SK-N-SH (cell line): ENCODE data around the gene UBLCP1.

Source experiments
- ELF1 ChIP-seq: IDR thresholded peaks from 2 replicates; pipeline ENCODE4 v1.4.0; 2012
- EP300 ChIP-seq, 2 experiments: IDR thresholded peaks; 2 replicates each; pipeline versions ENCODE4 v1.4.0 to v1.6.1; 2012; ENCODE audit warnings: borderline replicate concordance in 1 of 2, low read depth in 1 of 2, low read length in 1 of 2
- EZH2phosphoT487 ChIP-seq: fragments of 200-600 bp; sonication (generic); IDR thresholded peaks from 2 replicates; pipeline ENCODE4 v1.6.1; 2017; ENCODE audit warnings: low read depth, mixed run types, mild to moderate bottlenecking, antibody characterized with exemption, moderate library complexity, borderline replicate concordance
- GABPA ChIP-seq: IDR thresholded peaks from 2 replicates; pipeline ENCODE4 v1.4.0; 2012; ENCODE audit warnings: low read depth, mild to moderate bottlenecking
- MXI1 ChIP-seq: IDR thresholded peaks from 2 replicates; pipeline ENCODE4 v1.6.1; 2012; ENCODE audit warnings: mild to moderate bottlenecking, low read depth, low read length, improper control_type of control experiment
- POLR2AphosphoS5 ChIP-seq: IDR thresholded peaks from 2 replicates; pipeline ENCODE4 v1.6.1; 2012; ENCODE audit warnings: low read depth, low read length
- RAD21 ChIP-seq: IDR thresholded peaks from 2 replicates; pipeline ENCODE4 v1.6.1; 2012; ENCODE audit warnings: mild to moderate bottlenecking, low read length
- RXRA ChIP-seq: IDR thresholded peaks from 2 replicates; pipeline ENCODE4 v1.4.0; 2012; ENCODE audit warnings: low read depth, mild to moderate bottlenecking, borderline replicate concordance
- TAF1 ChIP-seq: IDR thresholded peaks from 2 replicates; pipeline ENCODE4 v1.6.1; 2012; ENCODE audit warnings: low read depth, mild to moderate bottlenecking, low read length, moderate library complexity, borderline replicate concordance
- TEAD4 ChIP-seq: IDR thresholded peaks from 2 replicates; pipeline ENCODE4 v1.4.0; 2012; ENCODE audit warnings: mild to moderate bottlenecking, borderline replicate concordance; ENCODE audit not compliant: insufficient read depth
- YY1 ChIP-seq: IDR thresholded peaks from 2 replicates; pipeline ENCODE4 v1.4.0; 2012; ENCODE audit warnings: low read depth, mild to moderate bottlenecking
- TF ChIP-seq, protein P1 (sequence below): fragments of 200-600 bp; sonication (generic); IDR thresholded peaks from 2 replicates; pipeline ENCODE4 v1.6.1; 2017; ENCODE audit warnings: antibody characterized with exemption, mild to moderate bottlenecking, moderate library complexity
- TF ChIP-seq, protein P2 (sequence below): IDR thresholded peaks from 2 replicates; pipeline ENCODE4 v1.6.1; 2012; ENCODE audit warnings: mild to moderate bottlenecking, low read depth, low read length, moderate library complexity
- TF ChIP-seq, protein P3 (sequence below): fragments of 150-350 bp; IDR thresholded peaks from 2 replicates; pipeline ENCODE4 v1.6.1; 2017; ENCODE audit warnings: antibody characterized with exemption, low read length, low read depth, borderline replicate concordance

DNA sequence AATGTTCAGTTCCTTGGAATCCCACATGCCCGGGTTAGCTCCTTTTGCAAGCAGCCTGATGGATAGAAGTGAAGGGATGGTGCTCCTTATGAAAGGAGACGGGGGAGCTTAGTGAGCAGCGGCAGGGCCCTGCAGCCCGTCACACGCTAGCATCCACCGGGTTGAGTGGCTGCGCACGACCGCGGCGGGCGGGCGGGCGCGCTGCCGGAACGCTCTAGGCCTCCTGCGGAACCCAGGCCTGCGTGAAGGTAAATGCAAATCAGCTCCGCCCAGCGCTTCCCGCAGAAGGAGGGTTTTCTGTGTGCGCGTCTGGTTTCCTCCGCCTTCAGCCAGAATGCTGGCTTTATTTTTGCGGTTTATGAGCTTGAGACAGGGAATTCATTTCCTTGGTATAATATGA, 47.4 kb downstream of the UBLCP1 start:
- TF ChIP-seq EP300 (IDR thresholded peaks at IDR 0.05; ENCODE audit: borderline replicate concordance in 1 of 2, low read depth in 1 of 2, low read length in 1 of 2) = no peak
- TF ChIP-seq, protein P1, sequence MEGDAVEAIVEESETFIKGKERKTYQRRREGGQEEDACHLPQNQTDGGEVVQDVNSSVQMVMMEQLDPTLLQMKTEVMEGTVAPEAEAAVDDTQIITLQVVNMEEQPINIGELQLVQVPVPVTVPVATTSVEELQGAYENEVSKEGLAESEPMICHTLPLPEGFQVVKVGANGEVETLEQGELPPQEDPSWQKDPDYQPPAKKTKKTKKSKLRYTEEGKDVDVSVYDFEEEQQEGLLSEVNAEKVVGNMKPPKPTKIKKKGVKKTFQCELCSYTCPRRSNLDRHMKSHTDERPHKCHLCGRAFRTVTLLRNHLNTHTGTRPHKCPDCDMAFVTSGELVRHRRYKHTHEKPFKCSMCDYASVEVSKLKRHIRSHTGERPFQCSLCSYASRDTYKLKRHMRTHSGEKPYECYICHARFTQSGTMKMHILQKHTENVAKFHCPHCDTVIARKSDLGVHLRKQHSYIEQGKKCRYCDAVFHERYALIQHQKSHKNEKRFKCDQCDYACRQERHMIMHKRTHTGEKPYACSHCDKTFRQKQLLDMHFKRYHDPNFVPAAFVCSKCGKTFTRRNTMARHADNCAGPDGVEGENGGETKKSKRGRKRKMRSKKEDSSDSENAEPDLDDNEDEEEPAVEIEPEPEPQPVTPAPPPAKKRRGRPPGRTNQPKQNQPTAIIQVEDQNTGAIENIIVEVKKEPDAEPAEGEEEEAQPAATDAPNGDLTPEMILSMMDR = no peak
- TF ChIP-seq POLR2AphosphoS5 = no peak
- no peak for TF ChIP-seq MXI1
- TF ChIP-seq RAD21 = no peak
- TF ChIP-seq EZH2phosphoT487 = no peak
- TF ChIP-seq TEAD4 = no peak
- TF ChIP-seq, protein P2, sequence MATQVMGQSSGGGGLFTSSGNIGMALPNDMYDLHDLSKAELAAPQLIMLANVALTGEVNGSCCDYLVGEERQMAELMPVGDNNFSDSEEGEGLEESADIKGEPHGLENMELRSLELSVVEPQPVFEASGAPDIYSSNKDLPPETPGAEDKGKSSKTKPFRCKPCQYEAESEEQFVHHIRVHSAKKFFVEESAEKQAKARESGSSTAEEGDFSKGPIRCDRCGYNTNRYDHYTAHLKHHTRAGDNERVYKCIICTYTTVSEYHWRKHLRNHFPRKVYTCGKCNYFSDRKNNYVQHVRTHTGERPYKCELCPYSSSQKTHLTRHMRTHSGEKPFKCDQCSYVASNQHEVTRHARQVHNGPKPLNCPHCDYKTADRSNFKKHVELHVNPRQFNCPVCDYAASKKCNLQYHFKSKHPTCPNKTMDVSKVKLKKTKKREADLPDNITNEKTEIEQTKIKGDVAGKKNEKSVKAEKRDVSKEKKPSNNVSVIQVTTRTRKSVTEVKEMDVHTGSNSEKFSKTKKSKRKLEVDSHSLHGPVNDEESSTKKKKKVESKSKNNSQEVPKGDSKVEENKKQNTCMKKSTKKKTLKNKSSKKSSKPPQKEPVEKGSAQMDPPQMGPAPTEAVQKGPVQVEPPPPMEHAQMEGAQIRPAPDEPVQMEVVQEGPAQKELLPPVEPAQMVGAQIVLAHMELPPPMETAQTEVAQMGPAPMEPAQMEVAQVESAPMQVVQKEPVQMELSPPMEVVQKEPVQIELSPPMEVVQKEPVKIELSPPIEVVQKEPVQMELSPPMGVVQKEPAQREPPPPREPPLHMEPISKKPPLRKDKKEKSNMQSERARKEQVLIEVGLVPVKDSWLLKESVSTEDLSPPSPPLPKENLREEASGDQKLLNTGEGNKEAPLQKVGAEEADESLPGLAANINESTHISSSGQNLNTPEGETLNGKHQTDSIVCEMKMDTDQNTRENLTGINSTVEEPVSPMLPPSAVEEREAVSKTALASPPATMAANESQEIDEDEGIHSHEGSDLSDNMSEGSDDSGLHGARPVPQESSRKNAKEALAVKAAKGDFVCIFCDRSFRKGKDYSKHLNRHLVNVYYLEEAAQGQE = no peak
- no peak for TF ChIP-seq GABPA
- TF ChIP-seq TAF1 = no peak
- TF ChIP-seq YY1 = no peak
- no peak for TF ChIP-seq ELF1
- no peak for TF ChIP-seq RXRA
- TF ChIP-seq, protein P3, sequence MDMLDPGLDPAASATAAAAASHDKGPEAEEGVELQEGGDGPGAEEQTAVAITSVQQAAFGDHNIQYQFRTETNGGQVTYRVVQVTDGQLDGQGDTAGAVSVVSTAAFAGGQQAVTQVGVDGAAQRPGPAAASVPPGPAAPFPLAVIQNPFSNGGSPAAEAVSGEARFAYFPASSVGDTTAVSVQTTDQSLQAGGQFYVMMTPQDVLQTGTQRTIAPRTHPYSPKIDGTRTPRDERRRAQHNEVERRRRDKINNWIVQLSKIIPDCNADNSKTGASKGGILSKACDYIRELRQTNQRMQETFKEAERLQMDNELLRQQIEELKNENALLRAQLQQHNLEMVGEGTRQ = no peak
